ENCODE data around the gene ATAD5. TPM values are rescaled to one million over a fixed set of nuclear protein-coding genes. Genes with fewer than 3 reads are reported as not detected.

Gene ATAD5
- total RNA-seq, 4 donors from 2014 or later: 0.10 to 0.39 (median 0.20) TPM

DNA sequence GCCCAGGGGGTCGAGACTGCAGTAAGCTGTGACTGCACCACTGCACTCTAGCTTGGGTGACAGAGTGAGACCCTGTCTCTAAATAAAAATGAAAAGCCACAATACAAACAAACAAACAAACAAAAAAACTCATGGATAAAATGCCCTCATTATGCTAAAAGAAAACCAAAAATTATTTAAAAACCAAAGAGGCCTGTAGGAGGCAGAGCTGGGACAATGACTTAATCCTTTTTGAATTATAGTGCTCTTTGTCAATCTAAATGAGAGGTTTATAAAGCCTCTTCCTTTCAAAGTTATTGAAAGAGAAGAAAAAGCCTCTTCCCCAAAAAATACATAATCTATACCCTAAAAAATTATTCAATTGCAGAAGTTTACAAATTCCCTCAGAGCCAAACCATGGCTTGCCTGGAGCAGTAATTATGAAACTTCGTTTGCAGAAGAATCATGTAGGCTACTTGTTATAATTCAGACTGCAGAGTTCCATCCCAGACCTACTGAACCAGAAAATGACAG is 25.8 kb upstream of the ATAD5 start:
- ATAC-seq: no peak
- peaks cover 0 to 29% of the 10 kb centered on the region in 2 donors for H3K36me3 ChIP-seq
- TF ChIP-seq POLR2A (IDR thresholded peaks at IDR 0.05): no peak
- TF ChIP-seq, protein P1, sequence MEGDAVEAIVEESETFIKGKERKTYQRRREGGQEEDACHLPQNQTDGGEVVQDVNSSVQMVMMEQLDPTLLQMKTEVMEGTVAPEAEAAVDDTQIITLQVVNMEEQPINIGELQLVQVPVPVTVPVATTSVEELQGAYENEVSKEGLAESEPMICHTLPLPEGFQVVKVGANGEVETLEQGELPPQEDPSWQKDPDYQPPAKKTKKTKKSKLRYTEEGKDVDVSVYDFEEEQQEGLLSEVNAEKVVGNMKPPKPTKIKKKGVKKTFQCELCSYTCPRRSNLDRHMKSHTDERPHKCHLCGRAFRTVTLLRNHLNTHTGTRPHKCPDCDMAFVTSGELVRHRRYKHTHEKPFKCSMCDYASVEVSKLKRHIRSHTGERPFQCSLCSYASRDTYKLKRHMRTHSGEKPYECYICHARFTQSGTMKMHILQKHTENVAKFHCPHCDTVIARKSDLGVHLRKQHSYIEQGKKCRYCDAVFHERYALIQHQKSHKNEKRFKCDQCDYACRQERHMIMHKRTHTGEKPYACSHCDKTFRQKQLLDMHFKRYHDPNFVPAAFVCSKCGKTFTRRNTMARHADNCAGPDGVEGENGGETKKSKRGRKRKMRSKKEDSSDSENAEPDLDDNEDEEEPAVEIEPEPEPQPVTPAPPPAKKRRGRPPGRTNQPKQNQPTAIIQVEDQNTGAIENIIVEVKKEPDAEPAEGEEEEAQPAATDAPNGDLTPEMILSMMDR (IDR thresholded peaks at IDR 0.05 in 4 of 5, conservative IDR thresholded peaks at IDR 0.05 in 1 of 5): no peak
- H3K4me1 ChIP-seq: no peaks in the 10 kb centered on the region
- no peak for DNase-seq
- in situ Hi-C loops (cut with MboI; ENCODE audit: low sequenced_read_pairs in 4 of 4): no loop called here
- no peak overlapping the region for H3K4me3 ChIP-seq
- H3K27me3 ChIP-seq: no peaks in the 10 kb centered on the region
- H3K9me3 ChIP-seq: no peaks in the 10 kb centered on the region
- intact Hi-C loops (cut with DNase I; ENCODE audit: low total_unique reads): no loop called here
- no peak overlapping the region for H3K27ac ChIP-seq

DNA sequence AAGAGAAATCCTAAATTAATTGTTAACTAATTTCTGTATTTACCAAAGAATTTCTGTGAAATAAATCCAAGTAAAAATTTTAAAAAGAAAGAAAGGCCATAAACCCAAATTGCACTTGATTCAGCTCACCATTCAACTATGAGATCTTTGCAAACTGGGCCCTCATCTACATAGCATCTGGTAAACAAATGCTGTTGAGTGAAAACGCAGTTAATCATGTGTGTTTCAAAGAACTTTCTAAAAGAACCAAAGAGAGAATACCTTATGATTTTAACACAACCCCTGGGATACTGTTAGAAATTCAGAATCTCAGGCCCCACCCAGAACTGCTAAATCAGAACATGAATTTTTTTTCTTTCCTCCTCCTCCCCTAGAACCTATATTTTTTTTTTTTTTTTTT is 23.9 kb upstream of the ATAD5 start:
- Histone ChIP-seq H3K4me3 (no peak overlapping the region), H3K9me3 (no peaks in the 10 kb centered on the region), H3K4me1 (peaks cover 2 to 6% of the 10 kb centered on the region in 2 donors), H3K27ac (no peak overlapping the region), H3K27me3 (no peaks in the 10 kb centered on the region), H3K36me3 (peaks cover 0 to 10% of the 10 kb centered on the region in 2 donors)
- intact Hi-C loops (cut with DNase I; ENCODE audit: low total_unique reads): no loop called here
- no peak for TF ChIP-seq POLR2A (IDR thresholded peaks at IDR 0.05)
- TF ChIP-seq, protein P1 (IDR thresholded peaks at IDR 0.05 in 4 of 5, conservative IDR thresholded peaks at IDR 0.05 in 1 of 5): no peak
- DNase-seq (no peak), ATAC-seq (no peak)
- in situ Hi-C loops (cut with MboI; ENCODE audit: low sequenced_read_pairs in 4 of 4): no loop called here

DNA sequence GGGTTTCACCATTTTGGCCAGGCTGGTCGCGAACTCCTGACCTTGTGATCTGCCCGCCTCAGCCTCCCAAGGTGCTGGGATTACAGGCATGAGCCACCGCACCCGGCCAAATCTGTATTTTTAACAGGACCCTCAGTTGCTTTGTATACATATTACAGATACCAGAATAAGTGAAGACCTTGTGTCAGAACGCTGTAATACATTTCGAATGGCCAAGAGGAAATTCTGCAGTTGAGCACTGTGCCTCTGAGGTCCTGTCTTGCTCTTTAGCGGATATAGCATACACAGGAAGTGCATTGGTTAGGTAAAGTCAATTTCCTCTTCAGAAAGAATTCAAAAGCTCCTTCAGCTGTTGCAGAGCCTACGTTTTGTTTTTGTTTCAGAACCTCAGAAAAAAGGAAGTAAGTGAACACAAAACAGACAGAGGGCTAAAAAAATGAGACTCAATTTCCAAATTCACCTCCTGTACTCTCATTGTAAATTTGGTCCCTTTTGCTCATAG is 22.9 kb upstream of the ATAD5 start:
- intact Hi-C loops (cut with DNase I; ENCODE audit: low total_unique reads): no loop called here
- ATAC-seq (no peak), DNase-seq (no peak)
- Histone ChIP-seq H3K9me3 (no peaks in the 10 kb centered on the region), H3K27me3 (no peaks in the 10 kb centered on the region), H3K36me3 (peaks cover 0 to under 1% of the 10 kb centered on the region in 2 donors), H3K27ac (no peak overlapping the region), H3K4me3 (no peak overlapping the region), H3K4me1 (peaks cover 2 to 6% of the 10 kb centered on the region in 2 donors)
- TF ChIP-seq, protein P1 (IDR thresholded peaks at IDR 0.05 in 4 of 5, conservative IDR thresholded peaks at IDR 0.05 in 1 of 5): no peak
- TF ChIP-seq POLR2A (IDR thresholded peaks at IDR 0.05): no peak
- in situ Hi-C loops (cut with MboI; ENCODE audit: low sequenced_read_pairs in 4 of 4): no loop called here

DNA sequence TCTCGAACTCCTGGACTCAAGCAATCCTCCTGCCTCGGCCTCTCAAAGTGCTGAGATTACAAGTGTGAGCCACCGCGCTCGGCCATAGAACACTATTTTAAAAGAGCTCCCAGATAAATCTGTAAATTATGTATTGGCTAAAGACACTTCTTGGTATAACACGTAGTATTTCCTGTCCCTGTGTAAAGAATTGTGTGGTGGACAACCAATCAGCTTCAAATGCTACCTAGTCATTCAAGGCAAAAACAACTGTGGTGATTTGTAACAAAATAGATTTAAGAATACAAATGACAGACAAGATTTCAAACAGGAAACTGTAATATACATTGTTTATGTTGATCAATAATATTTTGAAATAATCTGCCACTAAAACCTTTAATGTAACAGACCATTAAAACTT is 21.9 kb upstream of the ATAD5 start:
- intact Hi-C loops (cut with DNase I; ENCODE audit: low total_unique reads) (no loop called here), in situ Hi-C loops (cut with MboI; ENCODE audit: low sequenced_read_pairs in 4 of 4) (no loop called here)
- Histone ChIP-seq H3K27ac (no peak overlapping the region), H3K27me3 (no peaks in the 10 kb centered on the region), H3K4me3 (no peak overlapping the region), H3K36me3 (no peaks in the 10 kb centered on the region), H3K9me3 (no peaks in the 10 kb centered on the region), H3K4me1 (peaks cover 2 to 6% of the 10 kb centered on the region in 2 donors)
- no peak for ATAC-seq
- TF ChIP-seq, protein P1 (IDR thresholded peaks at IDR 0.05 in 4 of 5, conservative IDR thresholded peaks at IDR 0.05 in 1 of 5): no peak
- TF ChIP-seq POLR2A (IDR thresholded peaks at IDR 0.05): no peak
- no peak for DNase-seq

Data from gastrocnemius medialis (tissue), 4 donors.